GM23338 (cell line): ENCODE measurements around the gene CRISPLD2. TPM values are rescaled to one million over a fixed set of nuclear protein-coding genes. Genes with fewer than 3 reads are reported as not detected.
"Not testable (repeated sequence)": the region's sequence is repeated elsewhere in the genome, so short reads cannot be mapped to it uniquely, and the experiment has no call there.

Experiments used
- ATAC-seq: fragments of 200-7000 bp; cut with Tn5 transposase; 3 replicates; pipeline ENCODE4 v1.9.1; 2020
- DNase-seq: peaks from one replicate; pipeline ENCODE4 v3.0.0-alpha.2; 2015; ENCODE audit warnings: low spot score
- H2AFZ ChIP-seq: fragments of 200-600 bp; sonication (generic); 2 replicates; pipeline ENCODE4 v1.8.0; 2016; ENCODE audit warnings: antibody characterized with exemption, mild to moderate bottlenecking, moderate library complexity
- H3F3A ChIP-seq: fragments of 200-600 bp; sonication (generic); replicated peaks from 2 replicates; pipeline ENCODE4 v1.8.0; 2017; ENCODE audit warnings: antibody characterized with exemption, mixed run types, low read depth
- H3K27ac ChIP-seq: fragments of 200-600 bp; sonication (generic); 2 replicates; pipeline ENCODE4 v1.6.1; 2016; ENCODE audit warnings: low read depth
- H3K27me3 ChIP-seq: fragments of 200-600 bp; sonication (generic); 2 replicates; pipeline ENCODE4 v1.8.0; 2016; ENCODE audit warnings: mild to moderate bottlenecking, mixed run types, moderate library complexity; ENCODE audit not compliant: insufficient read depth
- H3K36me3 ChIP-seq: fragments of 200-600 bp; sonication (generic); 2 replicates; pipeline ENCODE4 v1.8.0; 2016; ENCODE audit warnings: mild to moderate bottlenecking; ENCODE audit not compliant: insufficient read depth
- H3K4me1 ChIP-seq: fragments of 200-600 bp; sonication (generic); 2 replicates; pipeline ENCODE4 v1.8.0; 2016; ENCODE audit warnings: mild to moderate bottlenecking, moderate library complexity; ENCODE audit not compliant: insufficient read depth
- H3K4me2 ChIP-seq: fragments of 200-600 bp; sonication (generic); 2 replicates; pipeline ENCODE4 v1.7.1; 2017; ENCODE audit warnings: mixed run types
- H3K4me3 ChIP-seq: fragments of 200-600 bp; sonication (generic); 2 replicates; pipeline ENCODE4 v1.6.1; 2016; ENCODE audit warnings: mixed run types
- H3K79me2 ChIP-seq: fragments of 200-600 bp; sonication (generic); replicated peaks from 2 replicates; pipeline ENCODE4 v1.8.0; 2017; ENCODE audit warnings: mild to moderate bottlenecking; ENCODE audit not compliant: insufficient read depth
- H3K9me2 ChIP-seq: fragments of 200-600 bp; sonication (generic); 2 replicates; pipeline ENCODE4 v1.8.0; 2017; ENCODE audit not compliant: insufficient read depth
- H4K20me1 ChIP-seq: fragments of 200-600 bp; sonication (generic); replicated peaks from 2 replicates; pipeline ENCODE4 v1.8.0; 2017; ENCODE audit warnings: mild to moderate bottlenecking; ENCODE audit not compliant: insufficient read depth
- H3K27ac Mint-ChIP-seq: 2 replicates; pipeline ENCODE4 v1.8.0; 2020; ENCODE audit warnings: inconsistent platforms, mild to moderate bottlenecking, moderate library complexity, mixed read lengths
- H3K27me3 Mint-ChIP-seq: 3 replicates; pipeline ENCODE4 v1.8.0; 2022; ENCODE audit warnings: low read depth, mild to moderate bottlenecking, moderate library complexity, mixed read lengths, inconsistent platforms; ENCODE audit not compliant: insufficient read depth, poor library complexity
- H3K36me3 Mint-ChIP-seq: 3 replicates; pipeline ENCODE4 v1.8.0; 2021; ENCODE audit warnings: low read depth, mild to moderate bottlenecking, inconsistent platforms, moderate library complexity, mixed read lengths
- H3K4me1 Mint-ChIP-seq: 3 replicates; pipeline ENCODE4 v1.8.0; 2020; ENCODE audit warnings: mild to moderate bottlenecking, inconsistent platforms, mixed read lengths
- H3K4me3 Mint-ChIP-seq: 3 replicates; pipeline ENCODE4 v1.8.0; 2021; ENCODE audit warnings: moderate library complexity, mild to moderate bottlenecking, inconsistent platforms, mixed read lengths
- H3K9me3 Mint-ChIP-seq: 3 replicates; pipeline ENCODE4 v1.8.0; 2020; ENCODE audit warnings: moderate library complexity, mild to moderate bottlenecking, inconsistent platforms, mixed read lengths
- CREB1 ChIP-seq: fragments of 250-450 bp; sonication (Bioruptor Pico); IDR thresholded peaks from 2 replicates; pipeline ENCODE4 v1.5.0; 2020; ENCODE audit warnings: low read depth, mild to moderate bottlenecking, moderate library complexity
- ETS1 ChIP-seq: IDR thresholded peaks from 2 replicates; pipeline ENCODE4 v1.6.1; 2016; ENCODE audit warnings: antibody characterized with exemption
- JUNB ChIP-seq: IDR thresholded peaks from one replicate; pipeline ENCODE4 v1.6.1; 2016; ENCODE audit warnings: antibody characterized with exemption; ENCODE audit not compliant: unreplicated experiment
- STAT1 ChIP-seq: IDR thresholded peaks from one replicate; pipeline ENCODE4 v1.6.1; 2016; ENCODE audit warnings: antibody characterized with exemption; ENCODE audit not compliant: unreplicated experiment
- ZNF462 ChIP-seq: fragments of 250-450 bp; sonication (Bioruptor Pico); IDR thresholded peaks from 2 replicates; pipeline ENCODE4 v1.5.0; 2020; ENCODE audit warnings: mild to moderate bottlenecking, moderate library complexity
- polyA plus RNA-seq: library from polyadenylated mRNA; unstranded; fragments of >200 nt; fragmentation: Nextera tagmentation; extraction: Ambion mirVana; gene quantifications from 2 replicates; pipeline ENCODE4 v1.2.1, GENCODE V29; 2016
- total RNA-seq: library from RNA; depleted of rRNA; stranded (reverse); fragments of >200 nt; shearing (Covaris generic); gene quantifications from 2 replicates; pipeline ENCODE4 v1.2.3, GENCODE V29; 2014
- TF ChIP-seq, protein P1 (sequence below): IDR thresholded peaks from one replicate; pipeline ENCODE4 v1.6.1; 2018; ENCODE audit warnings: antibody characterized with exemption; ENCODE audit not compliant: unreplicated experiment

Gene CRISPLD2
- total and polyA plus RNA-seq, 2 experiments from 2014 or later: 2.6 to 8.3 TPM

GRCh38 chr16:84937196-84938005 is 117.6 kb downstream of the CRISPLD2 start (continued):
- TF ChIP-seq ETS1: no peak

DNA sequence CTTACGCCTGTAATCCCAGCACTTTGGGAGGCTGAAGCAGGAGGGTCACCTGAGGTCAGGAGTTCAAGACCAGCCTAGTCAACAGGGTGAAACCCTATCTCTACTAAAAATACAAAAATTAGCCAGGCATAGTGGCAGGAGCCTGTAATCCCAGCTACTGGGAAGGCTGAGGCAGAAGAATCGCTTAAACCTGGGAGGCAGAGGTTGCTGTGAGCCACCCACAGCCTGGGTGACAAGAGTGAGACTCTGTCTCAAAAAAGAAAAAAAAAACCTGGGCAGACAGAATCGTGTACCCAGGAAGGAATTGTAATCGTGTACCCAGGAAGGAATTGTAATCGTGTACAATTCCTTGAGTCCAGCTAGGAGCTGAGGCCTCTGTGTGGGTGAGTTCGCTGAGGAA is 118.8 kb downstream of the CRISPLD2 start:
- H3K36me3 ChIP-seq: not testable (repeated sequence)

GRCh38 chr16:84940670-84941551 is 121.1 kb downstream of the CRISPLD2 start:
- Histone ChIP-seq H3K36me3 (no peaks in the 10 kb centered on the region), H3F3A (no peaks in the 10 kb centered on the region), H3K4me2 (no peak overlapping the region), H3K4me1 (no peaks in the 10 kb centered on the region), H3K4me3 (no peak overlapping the region), H3K27ac (no peak overlapping the region), H4K20me1 (no peaks in the 10 kb centered on the region), H3K79me2 (no peaks in the 10 kb centered on the region), H3K9me2 (no peaks in the 10 kb centered on the region), H3K27me3 (no peaks in the 10 kb centered on the region), H2AFZ (peak overlapping the region; percentile 69)
- Mint-ChIP-seq H3K9me3 (peaks cover 4% of the 10 kb centered on the region; the same call in 1 of the 3 replicates), H3K36me3 (no peaks in the 10 kb centered on the region), H3K4me1 (0 out of 3 replicates have a peak, but pooled peaks cover 3% of the 10 kb centered on the region), H3K4me3 (no peak overlapping the region), H3K27ac (no peak overlapping the region), H3K27me3 (peaks cover 19% of the 10 kb centered on the region)
- DNase-seq: no peak
- ATAC-seq: peak; percentile 58
- TF ChIP-seq, protein P1, sequence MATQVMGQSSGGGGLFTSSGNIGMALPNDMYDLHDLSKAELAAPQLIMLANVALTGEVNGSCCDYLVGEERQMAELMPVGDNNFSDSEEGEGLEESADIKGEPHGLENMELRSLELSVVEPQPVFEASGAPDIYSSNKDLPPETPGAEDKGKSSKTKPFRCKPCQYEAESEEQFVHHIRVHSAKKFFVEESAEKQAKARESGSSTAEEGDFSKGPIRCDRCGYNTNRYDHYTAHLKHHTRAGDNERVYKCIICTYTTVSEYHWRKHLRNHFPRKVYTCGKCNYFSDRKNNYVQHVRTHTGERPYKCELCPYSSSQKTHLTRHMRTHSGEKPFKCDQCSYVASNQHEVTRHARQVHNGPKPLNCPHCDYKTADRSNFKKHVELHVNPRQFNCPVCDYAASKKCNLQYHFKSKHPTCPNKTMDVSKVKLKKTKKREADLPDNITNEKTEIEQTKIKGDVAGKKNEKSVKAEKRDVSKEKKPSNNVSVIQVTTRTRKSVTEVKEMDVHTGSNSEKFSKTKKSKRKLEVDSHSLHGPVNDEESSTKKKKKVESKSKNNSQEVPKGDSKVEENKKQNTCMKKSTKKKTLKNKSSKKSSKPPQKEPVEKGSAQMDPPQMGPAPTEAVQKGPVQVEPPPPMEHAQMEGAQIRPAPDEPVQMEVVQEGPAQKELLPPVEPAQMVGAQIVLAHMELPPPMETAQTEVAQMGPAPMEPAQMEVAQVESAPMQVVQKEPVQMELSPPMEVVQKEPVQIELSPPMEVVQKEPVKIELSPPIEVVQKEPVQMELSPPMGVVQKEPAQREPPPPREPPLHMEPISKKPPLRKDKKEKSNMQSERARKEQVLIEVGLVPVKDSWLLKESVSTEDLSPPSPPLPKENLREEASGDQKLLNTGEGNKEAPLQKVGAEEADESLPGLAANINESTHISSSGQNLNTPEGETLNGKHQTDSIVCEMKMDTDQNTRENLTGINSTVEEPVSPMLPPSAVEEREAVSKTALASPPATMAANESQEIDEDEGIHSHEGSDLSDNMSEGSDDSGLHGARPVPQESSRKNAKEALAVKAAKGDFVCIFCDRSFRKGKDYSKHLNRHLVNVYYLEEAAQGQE: no peak
- no peak for TF ChIP-seq ZNF462 (CRISPR knock-in tag)
- no peak for TF ChIP-seq CREB1 (CRISPR knock-in tag)
- TF ChIP-seq JUNB: no peak
- no peak for TF ChIP-seq STAT1

More for the DNA sequence above, 118.8 kb downstream of the CRISPLD2 start:
- H3K9me3 Mint-ChIP-seq, H2AFZ ChIP-seq, H3K4me3 Mint-ChIP-seq, DNase-seq, H3K27ac Mint-ChIP-seq, H3K9me2 ChIP-seq, H3K4me1 Mint-ChIP-seq, ATAC-seq, H3K27me3 ChIP-seq, H3K27ac ChIP-seq, H3K79me2 ChIP-seq, H3F3A ChIP-seq, H3K36me3 Mint-ChIP-seq, H3K4me3 ChIP-seq, H3K4me1 ChIP-seq, H3K4me2 ChIP-seq, H4K20me1 ChIP-seq: not testable (repeated sequence)
- H3K27me3 Mint-ChIP-seq: peaks cover 16% of the 10 kb centered on the region
